Measurements from ENCODE around the gene IGLL5. TPM values are rescaled to one million over a fixed set of nuclear protein-coding genes. Genes with fewer than 3 reads are reported as not detected.

IGLL5 gene
- total RNA-seq, 6 donors from 2014 or later: 4.3 to 58.5 (median 21.5) TPM

- H3K27me3 ChIP-seq: no peaks in the 10 kb centered on the region
- no peak overlapping the region for H3K27ac ChIP-seq
- no peak overlapping the region for H3K4me3 ChIP-seq
- H3K9me3 ChIP-seq: no peaks in the 10 kb centered on the region
- ATAC-seq (ENCODE audit: low FRiP score in 2 of 2) (no peak), DNase-seq (peak in 1 of 2 donors; percentile 53)
- H3K4me1 ChIP-seq: no peaks in the 10 kb centered on the region
- 58 to 69% methylated on average over 13 of the region's 13 CpGs for WGBS, 2 donors
- TF ChIP-seq POLR2AphosphoS5 (IDR thresholded peaks at IDR 0.05) (no peak), POLR2A (IDR thresholded peaks at IDR 0.05) (no peak), CTCF (IDR thresholded peaks at IDR 0.05) (no peak), EP300 (IDR thresholded peaks at IDR 0.05) (no peak)
- no peaks in the 10 kb centered on the region for H3K36me3 ChIP-seq
These were observed 32.5 kb upstream of the IGLL5 start for GRCh38 chr22:22855085-22855484.

- Histone ChIP-seq H3K27ac (no peak overlapping the region), H3K9me3 (no peaks in the 10 kb centered on the region), H3K4me1 (no peaks in the 10 kb centered on the region), H3K36me3 (no peaks in the 10 kb centered on the region), H3K27me3 (no peaks in the 10 kb centered on the region), H3K4me3 (no peak overlapping the region)
- TF ChIP-seq CTCF (IDR thresholded peaks at IDR 0.05): peak in 2 of 6 experiments; percentile 23 to 26
- no peak for TF ChIP-seq POLR2A (IDR thresholded peaks at IDR 0.05)
- no peak for TF ChIP-seq POLR2AphosphoS5 (IDR thresholded peaks at IDR 0.05)
- WGBS, 2 donors: 60 to 63% methylated on average over 3 to 5 of the region's 5 CpGs
- ATAC-seq (ENCODE audit: low FRiP score in 2 of 2): peak; percentile 5 to 41
- DNase-seq: peak in 1 of 2 donors; percentile 53
These were observed 31.9 kb upstream of the IGLL5 start for GRCh38 chr22:22855617-22856308.

- Histone ChIP-seq H3K27ac (no peak overlapping the region), H3K27me3 (no peaks in the 10 kb centered on the region), H3K36me3 (no peaks in the 10 kb centered on the region), H3K4me1 (no peaks in the 10 kb centered on the region), H3K4me3 (no peak overlapping the region), H3K9me3 (no peaks in the 10 kb centered on the region)
- DNase-seq: peak in 1 of 2 donors; percentile 27
- 93% methylated on average over 5 to 6 of the region's 6 CpGs for WGBS, 2 donors
- no peak for TF ChIP-seq EP300 (IDR thresholded peaks at IDR 0.05)
- no peak for TF ChIP-seq POLR2A (IDR thresholded peaks at IDR 0.05)
- no peak for TF ChIP-seq POLR2AphosphoS5 (IDR thresholded peaks at IDR 0.05)
- no peak for TF ChIP-seq CTCF (IDR thresholded peaks at IDR 0.05)
- no peak for ATAC-seq (ENCODE audit: low FRiP score in 2 of 2)
These were observed 31.3 kb upstream of the IGLL5 start for GRCh38 chr22:22856364-22856763.

- H3K4me3 ChIP-seq: no peak overlapping the region
- no peak overlapping the region for H3K27ac ChIP-seq
- WGBS, 2 donors: 83 to 84% methylated on average over 5 of the region's 5 CpGs
- H3K9me3 ChIP-seq: no peaks in the 10 kb centered on the region
- no peak for DNase-seq
- no peaks in the 10 kb centered on the region for H3K27me3 ChIP-seq
- ATAC-seq (ENCODE audit: low FRiP score in 2 of 2): no peak
- TF ChIP-seq EP300 (IDR thresholded peaks at IDR 0.05) (no peak), POLR2AphosphoS5 (IDR thresholded peaks at IDR 0.05) (no peak), POLR2A (IDR thresholded peaks at IDR 0.05) (no peak), CTCF (IDR thresholded peaks at IDR 0.05) (no peak)
- H3K36me3 ChIP-seq: no peaks in the 10 kb centered on the region
- no peaks in the 10 kb centered on the region for H3K4me1 ChIP-seq
These were observed 30.6 kb upstream of the IGLL5 start for GRCh38 chr22:22856885-22857606.
